GM18868 (cell line): ENCODE data around the gene LIMS2.

ENCODE experiments used
- ATAC-seq: cut with Tn5 transposase; IDR thresholded peaks from one replicate; pipeline ENCODE4 v1.9.1; 2021; ENCODE audit warnings: mild to moderate bottlenecking, moderate library complexity; ENCODE audit not compliant: unreplicated experiment

Gene LIMS2

GRCh38 chr2:127678531-127678930, 3.2 kb upstream of the LIMS2 start:
- ATAC-seq, result no peak

- ATAC-seq, result no peak
Measured at GRCh38 chr2:127676906-127677305, 1.6 kb upstream of the LIMS2 start.

GRCh38 chr2:127674241-127675209, 805 bp downstream of the LIMS2 start:
- no peak for ATAC-seq

- ATAC-seq, result no peak
Measured at GRCh38 chr2:127673291-127674069, 1.9 kb downstream of the LIMS2 start.

GRCh38 chr2:127672341-127673224, 2.7 kb downstream of the LIMS2 start:
- ATAC-seq, result no peak

GRCh38 chr2:127671557-127672302, 3.6 kb downstream of the LIMS2 start:
- ATAC-seq, result no peak

GRCh38 chr2:127670957-127671290, 4.4 kb downstream of the LIMS2 start:
- ATAC-seq, result no peak

- ATAC-seq, result no peak
Measured at GRCh38 chr2:127670055-127670956, 5.0 kb downstream of the LIMS2 start.

- no peak for ATAC-seq
Measured at GRCh38 chr2:127669056-127669455, 6.3 kb downstream of the LIMS2 start.

- ATAC-seq, result no peak
Measured at GRCh38 chr2:127665267-127665893, 9.9 kb downstream of the LIMS2 start.

GRCh38 chr2:127664895-127665225, 10.5 kb downstream of the LIMS2 start:
- ATAC-seq, result no peak

- no peak for ATAC-seq
Measured at GRCh38 chr2:127664065-127664894, 11.1 kb downstream of the LIMS2 start.

GRCh38 chr2:127663566-127664064, 11.7 kb downstream of the LIMS2 start:
- no peak for ATAC-seq

- no peak for ATAC-seq
Measured at GRCh38 chr2:127662937-127663565, 12.3 kb downstream of the LIMS2 start.

GRCh38 chr2:127661949-127662510, 13.3 kb downstream of the LIMS2 start:
- ATAC-seq, result no peak

GRCh38 chr2:127661072-127661649, 14.2 kb downstream of the LIMS2 start:
- ATAC-seq, result no peak

GRCh38 chr2:127660291-127660578, 15.1 kb downstream of the LIMS2 start:
- no peak for ATAC-seq
